Dermis microvascular lymphatic vessel endothelial cell (primary cell): Measurements from ENCODE around the gene NANOS3. TPM values are rescaled to one million over a fixed set of nuclear protein-coding genes. Genes with fewer than 3 reads are reported as not detected.
A peak's percentile ranks its signal among the peaks of the same experiment; 100 is the strongest.

Experiments
- DNase-seq, 2 donors: peaks; one replicate each; pipeline versions ENCODE4 v3.0.0 to v3.0.0-alpha.2; 2010; ENCODE audit warnings: low read depth in 2 of 2
- total RNA-seq: library from RNA; depleted of rRNA; stranded (reverse); fragments of >200 nt; gene quantifications from 2 replicates; pipeline ENCODE4 v1.2.1, GENCODE V29; 2014

The NANOS3 gene
- 0.25 TPM in 1 of 2 replicates, not detected in the other for total RNA-seq

DNA sequence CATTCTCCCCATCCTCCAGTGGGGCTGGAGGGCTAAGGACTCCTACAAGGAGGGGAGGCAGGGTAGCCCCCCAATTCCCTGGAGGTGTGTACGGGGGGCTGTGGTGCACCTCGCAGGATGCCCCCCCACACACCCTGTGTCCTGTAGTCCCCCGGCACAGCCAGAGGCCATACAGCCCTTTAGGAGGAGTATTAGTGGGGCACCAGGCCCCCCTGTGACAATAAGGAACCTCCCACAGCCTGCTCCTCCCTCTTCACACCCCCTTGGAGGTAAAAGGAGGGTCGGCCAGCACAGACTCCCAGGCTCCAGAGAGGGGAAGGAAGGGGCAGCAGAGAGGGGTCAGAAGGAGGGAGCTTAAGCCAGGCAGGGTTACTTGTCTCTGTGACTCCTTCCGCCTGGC, at the start of gene NANOS3:
Gene NANOS3 (plus strand): TSS at position 301 of the 400 bp plus-strand sequence. CDS start 115 bp downstream, outside the sequence.
- no peak for DNase-seq

- no peak for DNase-seq
Observed at GRCh38 chr19:13827656-13828055, 49.3 kb upstream of the NANOS3 start.

GRCh38 chr19:13830114-13830740, 46.7 kb upstream of the NANOS3 start:
- peak in 1 of 2 donors; percentile 33 for DNase-seq

DNA sequence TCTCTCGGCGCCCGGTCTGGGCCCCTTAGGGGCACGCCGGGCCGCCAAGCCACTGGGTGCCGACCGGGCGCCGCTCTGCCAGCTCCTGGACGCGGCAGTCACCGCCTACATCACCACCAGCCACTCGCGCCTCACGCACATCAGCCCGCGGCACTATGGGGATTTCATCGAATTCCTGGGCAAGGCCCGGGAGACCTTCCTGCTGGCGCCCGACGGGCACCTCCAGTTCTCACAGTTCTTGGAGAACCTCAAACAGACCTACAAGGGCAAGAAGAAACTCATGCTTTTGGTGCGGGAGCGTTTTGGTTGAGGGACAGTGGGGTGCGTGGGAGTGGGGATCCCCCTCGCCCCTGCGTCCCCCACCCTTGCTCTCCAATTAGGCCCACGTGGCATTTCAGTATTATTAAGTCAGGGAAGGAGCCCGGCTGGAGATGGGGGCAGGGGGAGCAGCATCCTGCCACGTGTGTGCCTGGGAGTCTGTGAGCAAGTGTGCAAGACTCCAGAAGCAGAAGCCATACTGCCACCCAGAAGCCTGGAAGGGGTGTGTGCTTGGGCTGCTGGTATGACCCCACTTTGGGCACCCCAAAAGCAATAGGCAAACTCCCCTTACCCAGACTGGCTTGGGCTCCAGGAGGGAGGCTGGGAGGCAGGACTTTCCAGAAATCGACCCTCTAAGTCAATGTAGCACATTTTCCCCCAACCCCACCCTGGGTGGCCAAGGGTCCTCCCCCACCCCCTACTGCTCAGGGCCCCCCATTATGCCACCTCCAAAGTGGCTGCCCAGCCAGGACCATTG, 46.0 kb upstream of the NANOS3 start:
- peak; percentile 51 to 59 for DNase-seq

GRCh38 chr19:13831537-13832467, 45.1 kb upstream of the NANOS3 start:
- peak; percentile 29 to 39 for DNase-seq

GRCh38 chr19:13833330-13834243, 43.3 kb upstream of the NANOS3 start:
- DNase-seq, result peak; percentile 64 to 91

GRCh38 chr19:13834244-13835069, 42.5 kb upstream of the NANOS3 start:
- peak in 1 of 2 donors; percentile 69 for DNase-seq

DNA sequence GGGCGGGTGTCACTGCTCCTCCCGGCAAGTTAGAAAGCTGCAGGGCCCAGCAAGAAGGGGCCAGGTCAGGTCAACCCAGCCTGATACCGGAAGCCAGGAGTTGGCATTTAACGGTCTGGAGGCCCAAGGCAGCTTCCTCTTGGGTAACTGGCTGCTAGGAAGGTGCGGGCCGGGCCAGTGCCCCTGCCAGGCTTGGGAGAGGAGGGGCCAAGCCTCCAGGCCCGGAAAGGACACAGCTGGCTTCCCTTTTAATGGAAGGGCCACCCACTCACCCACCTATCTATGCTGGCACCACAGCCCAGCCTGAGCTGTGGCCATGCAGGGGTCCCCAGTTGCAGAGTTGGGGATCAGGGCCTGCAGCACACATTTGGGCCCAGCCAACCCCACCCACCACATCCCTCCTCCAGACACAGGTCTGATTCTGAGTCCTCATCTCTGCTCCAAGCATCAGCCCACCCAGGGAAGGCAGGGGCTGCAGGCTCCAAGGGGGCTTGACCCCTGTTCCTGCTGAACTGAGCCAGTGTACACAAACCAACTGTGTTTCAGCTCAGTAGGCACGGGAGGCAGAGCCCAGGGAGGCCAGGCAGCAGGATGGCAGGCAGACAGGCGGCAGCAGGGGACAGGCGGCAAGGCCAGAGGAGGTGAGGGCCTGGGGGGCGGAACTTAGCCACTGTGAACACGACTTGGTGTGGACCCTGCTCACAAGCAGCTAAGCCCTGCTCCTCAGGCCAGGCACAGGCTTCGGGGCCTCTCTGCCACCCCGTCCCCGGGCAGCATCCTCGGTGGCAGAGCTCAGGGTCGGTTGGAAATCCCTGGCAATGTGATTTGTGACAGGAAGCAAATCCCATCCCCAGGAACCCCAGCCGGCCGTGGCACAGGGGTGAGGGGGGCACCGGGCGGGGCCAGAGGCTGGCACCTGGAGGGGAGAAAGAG, 40.9 kb upstream of the NANOS3 start:
- peak in 1 of 2 donors; percentile 40 for DNase-seq

- DNase-seq, result no peak
Observed at GRCh38 chr19:13838435-13839129, 38.4 kb upstream of the NANOS3 start.

GRCh38 chr19:13839130-13839937, 37.6 kb upstream of the NANOS3 start:
- peak; percentile 85 to 92 for DNase-seq

GRCh38 chr19:13839938-13840304, 37.0 kb upstream of the NANOS3 start:
- DNase-seq, result no peak

DNA sequence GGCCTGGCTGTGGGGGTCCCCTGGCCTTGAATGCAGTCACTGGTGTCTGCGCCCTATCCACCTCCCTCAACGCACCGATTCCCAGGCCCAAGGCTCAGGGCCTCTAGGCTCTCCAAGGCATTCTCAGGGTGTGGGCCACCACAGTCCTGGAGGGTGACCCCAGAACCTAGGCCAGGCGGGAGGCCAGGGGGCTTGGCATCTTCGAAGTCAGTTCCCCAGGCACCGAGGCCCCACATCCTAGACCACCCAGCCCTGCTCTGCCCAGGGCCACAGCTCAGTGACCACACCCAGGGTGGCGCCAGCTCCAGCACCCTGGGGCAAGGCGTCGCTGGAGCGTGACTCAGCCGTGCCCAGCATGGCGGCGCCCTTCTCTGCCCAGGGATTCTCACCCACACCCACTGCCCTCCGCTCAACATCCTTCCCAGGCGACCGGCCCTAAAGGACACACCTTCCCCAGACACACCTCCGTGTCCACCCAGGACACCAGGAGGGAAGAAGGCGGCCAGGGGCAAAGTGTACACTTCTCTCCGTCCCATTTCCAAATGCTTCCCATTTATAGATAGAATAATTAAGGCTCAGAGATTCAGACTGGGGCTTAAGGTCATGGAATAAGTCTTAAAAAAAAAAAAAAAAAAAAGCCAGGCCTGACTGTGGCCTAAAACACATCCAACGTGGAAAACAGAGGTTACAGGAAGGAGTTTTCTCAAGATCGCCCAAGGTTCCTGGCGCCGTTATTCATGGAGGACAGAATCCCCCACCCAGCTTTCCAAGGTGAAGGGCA, 36.4 kb upstream of the NANOS3 start:
- DNase-seq, result peak in 1 of 2 donors; percentile 54

DNA sequence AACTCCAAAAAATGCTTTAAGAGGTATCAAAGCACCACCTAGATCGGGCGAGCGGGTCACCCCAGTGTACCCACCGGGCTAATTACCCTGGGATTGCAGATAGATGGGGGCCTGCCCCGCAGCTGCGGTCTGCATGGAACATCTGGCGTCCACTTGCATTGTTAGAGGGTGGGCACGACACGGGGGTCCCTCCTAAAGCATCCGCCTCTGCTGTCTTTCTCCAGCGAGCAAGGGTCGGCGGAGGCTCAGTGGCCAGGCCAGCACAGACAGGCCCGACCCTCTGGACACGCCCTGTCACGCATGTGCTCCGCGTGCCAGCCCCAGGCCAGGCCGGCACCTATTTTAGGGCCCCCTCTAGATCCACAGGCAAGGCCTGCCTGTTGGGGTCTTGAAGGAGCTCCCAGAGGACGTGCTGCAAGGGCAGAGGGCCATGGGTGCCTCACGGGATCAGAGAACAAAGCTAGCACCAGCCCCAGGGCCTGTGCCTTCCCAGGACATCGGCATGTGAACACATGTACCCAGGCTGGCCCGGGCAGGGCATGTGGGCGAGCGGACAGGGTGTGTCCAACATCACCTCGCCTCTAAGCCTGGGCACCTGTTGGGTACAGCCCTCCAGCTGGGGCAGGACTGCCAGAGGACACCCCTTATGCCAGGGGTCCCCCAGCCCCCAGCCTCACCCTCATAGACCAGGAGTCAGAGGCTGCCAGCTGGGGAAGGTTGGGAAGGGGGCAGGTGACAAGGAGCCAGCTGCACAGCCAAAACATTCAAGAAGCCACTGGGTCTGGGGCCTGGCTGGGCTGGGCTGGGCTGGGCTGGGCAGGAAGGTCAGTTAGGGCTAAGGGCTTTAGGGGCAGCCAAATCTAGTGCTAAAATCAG, 35.6 kb upstream of the NANOS3 start:
- peak in 1 of 2 donors; percentile 45 for DNase-seq

GRCh38 chr19:13841962-13842290, 35.0 kb upstream of the NANOS3 start:
- DNase-seq, result peak in 1 of 2 donors; percentile 29

GRCh38 chr19:13842291-13843103, 34.4 kb upstream of the NANOS3 start:
- peak in 1 of 2 donors; percentile 82 for DNase-seq
